C4-2B (cell line): Measurements from ENCODE around the gene FOXN3.

Source experiments
- ZFX ChIP-seq: fragments of 450-650 bp; IDR thresholded peaks from 2 replicates; pipeline ENCODE4 v1.6.1; 2017
- TF ChIP-seq, protein P1 (sequence below): fragments of 450-650 bp; conservative IDR thresholded peaks from 2 replicates; pipeline ENCODE4 v1.5.1; 2017; ENCODE audit warnings: mild to moderate bottlenecking

DNA sequence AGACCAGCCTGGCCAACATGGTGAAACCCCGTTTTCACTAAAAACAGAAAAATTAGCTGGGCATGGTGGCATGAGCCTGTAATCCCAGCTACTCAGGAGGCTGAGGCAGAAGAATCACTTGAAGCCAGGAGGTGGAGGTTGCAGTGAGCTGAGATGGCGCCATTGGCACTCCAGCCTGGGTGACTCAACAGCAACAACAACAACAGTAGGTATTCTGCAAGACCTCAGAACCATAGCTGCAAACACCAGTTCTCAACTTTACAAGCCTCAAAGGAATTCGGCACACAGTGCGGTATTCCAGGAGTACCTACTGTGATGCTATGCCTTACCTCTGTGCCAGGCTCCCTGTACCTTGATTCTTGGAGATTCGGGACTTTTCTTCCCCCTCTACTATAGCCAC, 15.8 kb downstream of the FOXN3 start:
- TF ChIP-seq, protein P1, sequence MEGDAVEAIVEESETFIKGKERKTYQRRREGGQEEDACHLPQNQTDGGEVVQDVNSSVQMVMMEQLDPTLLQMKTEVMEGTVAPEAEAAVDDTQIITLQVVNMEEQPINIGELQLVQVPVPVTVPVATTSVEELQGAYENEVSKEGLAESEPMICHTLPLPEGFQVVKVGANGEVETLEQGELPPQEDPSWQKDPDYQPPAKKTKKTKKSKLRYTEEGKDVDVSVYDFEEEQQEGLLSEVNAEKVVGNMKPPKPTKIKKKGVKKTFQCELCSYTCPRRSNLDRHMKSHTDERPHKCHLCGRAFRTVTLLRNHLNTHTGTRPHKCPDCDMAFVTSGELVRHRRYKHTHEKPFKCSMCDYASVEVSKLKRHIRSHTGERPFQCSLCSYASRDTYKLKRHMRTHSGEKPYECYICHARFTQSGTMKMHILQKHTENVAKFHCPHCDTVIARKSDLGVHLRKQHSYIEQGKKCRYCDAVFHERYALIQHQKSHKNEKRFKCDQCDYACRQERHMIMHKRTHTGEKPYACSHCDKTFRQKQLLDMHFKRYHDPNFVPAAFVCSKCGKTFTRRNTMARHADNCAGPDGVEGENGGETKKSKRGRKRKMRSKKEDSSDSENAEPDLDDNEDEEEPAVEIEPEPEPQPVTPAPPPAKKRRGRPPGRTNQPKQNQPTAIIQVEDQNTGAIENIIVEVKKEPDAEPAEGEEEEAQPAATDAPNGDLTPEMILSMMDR = no peak
- no peak for TF ChIP-seq ZFX
